Tongue (tissue), 2 donors: Measurements from ENCODE around the gene TLX3. TPM values are rescaled to one million over a fixed set of nuclear protein-coding genes. Genes with fewer than 3 reads are reported as not detected.
"Not testable (repeated sequence)": the region's sequence is repeated elsewhere in the genome, so short reads cannot be mapped to it uniquely, and the experiment has no call there.

ENCODE experiments used
- DNase-seq: peaks from one replicate; pipeline ENCODE4 v3.0.0-alpha.2; 2015
- total RNA-seq: library from RNA; depleted of rRNA; stranded (reverse); fragments of >200 nt; gene quantifications from one replicate; pipeline ENCODE4 v1.2.3, GENCODE V29; 2014

The TLX3 gene
- not detected for total RNA-seq

GRCh38 chr5:171308453-171309275 lies at the start of gene TLX3:
Gene TLX3 (plus strand): TSS chr5:171309248. CDS start chr5:171309366, 118 bp downstream.
- peak; percentile 54 for DNase-seq

- no peak for DNase-seq
Measured at GRCh38 chr5:171261361-171261760, 47.7 kb upstream of the TLX3 start.

- DNase-seq = no peak
Measured at GRCh38 chr5:171261904-171262303, 47.1 kb upstream of the TLX3 start.

- no peak for DNase-seq
Measured at GRCh38 chr5:171263181-171263580, 45.9 kb upstream of the TLX3 start.

GRCh38 chr5:171264843-171265242 lies 44.2 kb upstream of the TLX3 start:
- DNase-seq = no peak

GRCh38 chr5:171268700-171269620 lies 40.1 kb upstream of the TLX3 start:
- no peak for DNase-seq

GRCh38 chr5:171269717-171270116 lies 39.3 kb upstream of the TLX3 start:
- no peak for DNase-seq

- DNase-seq = no peak
Measured at GRCh38 chr5:171270136-171270535, 38.9 kb upstream of the TLX3 start.

- no peak for DNase-seq
Measured at GRCh38 chr5:171271798-171272197, 37.2 kb upstream of the TLX3 start.

- peak; percentile 24 for DNase-seq
Measured at GRCh38 chr5:171272996-171273970, 35.8 kb upstream of the TLX3 start.

GRCh38 chr5:171275841-171276544 lies 33.1 kb upstream of the TLX3 start:
- DNase-seq = peak; percentile 5

- DNase-seq = no peak
Measured at GRCh38 chr5:171283753-171284152, 25.3 kb upstream of the TLX3 start.

GRCh38 chr5:171285465-171285864 lies 23.6 kb upstream of the TLX3 start:
- no peak for DNase-seq

- DNase-seq = no peak
Measured at GRCh38 chr5:171288066-171288465, 21.0 kb upstream of the TLX3 start.

GRCh38 chr5:171291371-171291770 lies 17.7 kb upstream of the TLX3 start:
- DNase-seq = no peak

GRCh38 chr5:171295299-171295698 lies 13.7 kb upstream of the TLX3 start:
- DNase-seq = no peak

- DNase-seq = no peak
Measured at GRCh38 chr5:171295801-171296200, 13.2 kb upstream of the TLX3 start.

- not testable (repeated sequence) for DNase-seq
Measured at GRCh38 chr5:171297941-171298340, 11.1 kb upstream of the TLX3 start.

GRCh38 chr5:171299228-171299627 lies 9.8 kb upstream of the TLX3 start:
- DNase-seq = no peak

- DNase-seq = no peak
Measured at GRCh38 chr5:171299851-171300250, 9.2 kb upstream of the TLX3 start.

- DNase-seq = no peak
Measured at GRCh38 chr5:171300358-171300757, 8.7 kb upstream of the TLX3 start.
